ENCODE measurements around the gene KLF11.
A peak's percentile ranks its signal among the peaks of the same experiment; 100 is the strongest.

The KLF11 gene

DNA sequence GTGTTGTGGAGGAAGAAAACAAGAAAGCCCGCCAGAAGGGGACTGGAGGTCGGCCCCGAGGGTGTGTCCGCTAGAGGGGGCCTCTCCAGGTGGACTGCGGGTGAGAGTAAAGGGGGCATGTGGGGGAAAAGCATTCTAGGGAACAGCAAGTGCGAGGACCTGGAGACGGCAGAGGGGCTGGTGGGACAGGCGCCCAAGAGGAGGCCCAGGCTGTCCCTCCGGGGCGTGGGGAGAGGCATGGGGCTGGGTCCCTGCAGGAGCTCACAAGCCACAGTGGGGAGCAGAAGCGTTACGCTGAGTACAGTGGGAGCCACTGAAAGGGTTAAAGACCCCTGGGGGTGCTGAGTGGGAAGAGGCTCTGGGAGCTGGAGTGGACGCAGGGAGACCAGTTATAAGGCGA, 1.6 kb upstream of the KLF11 start:
- DNase-seq (ENCODE audit: low read depth in 1 of 2, low spot score in 1 of 2) = no peak

DNA sequence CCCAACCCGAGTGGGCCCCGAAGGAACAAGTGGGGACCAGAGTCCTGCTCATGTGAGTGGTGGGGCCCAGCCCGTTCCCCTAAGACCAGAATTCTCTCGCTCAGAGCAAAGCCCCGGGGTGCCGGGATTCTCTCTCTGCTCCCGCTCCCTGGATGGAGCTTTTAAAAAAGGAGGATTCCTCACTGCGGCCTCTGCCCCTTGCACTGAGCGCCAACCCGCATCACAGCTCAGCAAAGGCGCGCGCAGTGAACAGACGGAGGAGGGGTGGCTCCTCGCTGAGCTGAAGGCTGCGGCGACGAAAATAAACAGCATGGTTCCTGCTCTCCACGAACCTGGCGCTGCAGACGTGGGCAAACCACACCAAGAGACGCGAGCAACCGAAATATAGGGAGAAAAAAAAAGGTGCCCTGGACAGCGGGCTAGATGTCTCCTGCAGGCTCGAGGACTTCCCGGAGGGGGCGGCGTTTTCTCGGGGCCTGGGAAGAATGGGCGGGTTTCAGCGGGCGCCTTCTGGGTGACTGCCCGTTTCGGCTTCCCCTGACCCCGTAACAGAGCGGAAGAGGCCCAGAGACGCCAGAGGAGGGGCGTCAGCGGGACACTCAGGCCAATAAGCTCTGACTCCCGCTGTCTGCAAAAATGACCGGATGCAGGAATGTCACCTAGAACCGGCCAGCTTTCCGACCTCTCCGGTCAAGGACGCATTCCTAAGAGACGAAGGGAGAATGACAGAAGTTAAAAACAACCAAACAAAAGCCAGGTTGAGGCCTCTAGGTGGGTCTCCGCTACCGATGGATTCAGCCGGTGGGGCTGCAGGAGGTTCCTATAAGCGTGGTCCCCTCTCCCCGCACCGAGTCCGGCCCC, 819 bp upstream of the KLF11 start:
- peak; percentile 10 to 21 for DNase-seq (ENCODE audit: low read depth in 1 of 2, low spot score in 1 of 2)

DNA sequence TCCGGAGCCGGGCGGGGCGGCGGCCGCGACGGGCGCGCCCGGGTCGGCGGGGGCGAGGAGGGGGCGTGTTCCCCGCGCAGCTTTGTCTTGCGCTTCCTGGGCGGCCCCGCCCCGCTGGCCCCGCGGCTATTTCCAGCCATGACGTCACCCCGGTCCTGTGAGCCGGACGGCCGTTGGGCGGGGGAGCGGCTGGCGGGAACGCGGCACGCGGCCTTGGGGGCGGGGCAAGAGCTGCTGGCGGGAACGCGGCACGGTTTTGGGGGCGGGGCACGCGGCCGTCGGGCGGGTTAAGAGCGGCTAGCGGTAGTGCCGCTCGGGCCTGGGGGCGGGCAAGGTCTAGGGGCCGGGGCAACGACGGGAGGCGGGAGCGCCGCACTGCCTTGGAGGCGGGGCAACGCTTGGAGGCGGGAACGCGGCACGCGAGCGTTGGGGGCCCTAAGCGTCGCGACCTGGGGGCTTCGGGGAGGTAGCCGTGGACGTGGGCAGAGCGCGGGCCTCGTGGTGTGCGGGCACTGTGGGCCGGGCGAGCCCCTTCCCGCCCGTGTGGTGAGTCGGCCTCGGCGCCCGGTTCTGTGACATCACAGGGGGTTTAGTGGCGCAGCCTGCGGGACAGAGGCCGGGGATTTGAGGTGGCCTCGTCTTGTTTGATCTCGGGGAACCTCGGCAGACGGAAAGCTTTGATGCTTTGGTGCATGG, 704 bp downstream of the KLF11 start:
- DNase-seq (ENCODE audit: low read depth in 1 of 2, low spot score in 1 of 2) = peak; percentile 76 to 96

DNA sequence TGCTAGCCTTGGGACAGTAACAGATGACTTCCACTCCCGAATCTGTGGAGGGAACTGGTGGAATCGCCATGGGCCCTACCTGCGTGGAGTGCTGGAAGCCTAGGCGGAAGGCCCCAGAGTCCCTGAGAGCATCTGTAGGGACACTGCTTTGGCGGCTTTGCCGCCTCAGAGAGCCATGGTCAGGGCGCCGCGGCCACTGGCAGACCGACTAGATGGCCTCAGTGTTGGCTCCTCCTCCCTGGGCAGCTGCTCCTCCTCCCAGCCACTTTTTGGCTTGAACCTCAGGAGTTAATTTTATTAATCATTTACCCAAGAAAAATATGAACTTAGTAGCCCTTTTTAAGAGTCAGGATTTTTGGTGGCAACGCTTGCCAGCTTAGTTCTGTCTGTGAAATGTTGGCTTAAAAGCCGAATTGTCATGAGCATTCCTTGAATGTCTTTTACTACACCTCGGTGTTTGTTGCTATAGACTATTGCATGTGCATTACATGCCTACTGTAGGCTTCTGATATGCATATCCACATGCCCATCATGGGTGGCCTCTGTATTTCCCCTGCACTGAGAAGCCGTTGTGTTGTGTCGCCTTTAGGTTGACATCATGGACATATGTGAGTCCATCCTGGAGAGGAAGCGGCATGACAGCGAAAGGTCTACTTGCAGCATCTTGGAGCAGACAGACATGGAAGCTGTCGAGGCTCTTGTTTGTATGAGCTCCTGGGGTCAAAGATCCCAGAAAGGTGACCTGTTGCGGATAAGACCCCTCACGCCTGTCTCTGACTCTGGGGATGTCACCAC, 2.4 kb downstream of the KLF11 start:
- DNase-seq (ENCODE audit: low read depth in 1 of 2, low spot score in 1 of 2) = no peak

GRCh38 chr2:10046931-10047330, 3.6 kb downstream of the KLF11 start:
- no peak for DNase-seq (ENCODE audit: low read depth in 1 of 2, low spot score in 1 of 2)

GRCh38 chr2:10047616-10048500, 4.5 kb downstream of the KLF11 start:
- DNase-seq (ENCODE audit: low read depth in 1 of 2, low spot score in 1 of 2) = no peak

DNA sequence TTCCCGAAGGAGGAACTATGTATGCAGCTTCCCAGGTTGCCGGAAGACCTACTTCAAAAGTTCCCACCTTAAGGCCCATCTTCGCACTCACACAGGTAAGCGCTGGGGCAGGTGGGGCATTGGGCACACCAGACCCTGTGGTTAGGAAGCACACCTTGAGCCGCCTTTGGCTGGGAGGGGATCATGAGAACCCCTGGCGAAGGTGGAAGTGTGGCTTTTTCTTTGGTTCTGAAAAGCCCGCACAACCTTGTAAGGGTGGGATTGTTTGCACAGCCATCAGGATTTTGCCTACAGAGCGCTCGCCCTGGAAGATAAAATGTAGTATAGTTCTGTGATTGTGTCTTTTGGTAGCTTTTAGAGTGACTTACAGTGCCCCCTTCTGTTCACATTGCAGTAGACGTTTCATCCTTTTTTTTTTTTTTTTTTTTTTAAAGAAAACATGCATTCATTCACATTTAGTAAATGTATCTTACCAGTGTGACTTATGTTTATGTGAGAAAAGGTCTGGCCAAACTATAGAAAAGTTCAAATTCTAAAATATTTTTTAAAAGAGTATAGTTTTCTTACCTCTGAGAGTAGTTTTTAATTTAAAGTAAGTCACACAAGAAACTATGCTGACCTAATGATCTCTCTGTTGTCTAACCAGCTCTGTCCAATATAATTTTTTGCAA, 5.3 kb downstream of the KLF11 start:
- DNase-seq (ENCODE audit: low read depth in 1 of 2, low spot score in 1 of 2) = no peak

DNA sequence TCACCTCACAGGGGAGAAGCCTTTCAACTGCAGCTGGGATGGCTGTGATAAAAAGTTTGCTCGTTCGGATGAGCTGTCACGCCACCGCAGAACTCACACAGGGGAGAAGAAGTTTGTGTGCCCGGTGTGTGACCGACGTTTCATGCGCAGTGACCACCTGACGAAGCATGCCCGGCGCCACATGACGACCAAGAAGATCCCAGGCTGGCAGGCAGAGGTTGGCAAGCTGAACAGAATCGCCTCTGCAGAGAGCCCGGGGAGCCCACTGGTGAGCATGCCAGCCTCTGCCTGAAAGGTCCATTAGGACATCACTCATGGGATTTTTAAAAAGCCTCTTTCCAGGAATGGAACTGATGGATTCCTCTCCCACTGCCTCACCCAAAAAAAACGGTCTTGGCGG, 8.9 kb downstream of the KLF11 start:
- no peak for DNase-seq (ENCODE audit: low read depth in 1 of 2, low spot score in 1 of 2)

DNA sequence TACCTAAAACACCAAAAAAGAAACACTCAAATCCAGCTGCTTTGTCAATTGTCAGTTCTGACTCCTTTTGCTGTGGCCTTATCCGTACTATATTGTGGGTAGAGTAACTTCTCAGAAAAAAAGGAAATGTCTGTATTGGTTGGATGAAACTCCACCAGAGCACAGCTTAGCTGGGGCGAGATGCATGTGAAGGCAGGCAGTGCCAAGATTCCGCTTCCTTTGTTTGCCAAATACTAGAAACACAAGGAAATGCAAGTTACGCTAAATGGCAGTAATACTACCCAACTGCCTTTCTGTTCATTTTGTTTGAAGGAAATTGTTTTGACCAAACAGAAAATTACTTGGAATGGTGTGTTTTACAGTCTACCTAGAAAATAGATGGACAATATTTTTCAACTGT, 10.0 kb downstream of the KLF11 start:
- DNase-seq (ENCODE audit: low read depth in 1 of 2, low spot score in 1 of 2) = no peak

GRCh38 chr2:10054424-10054823, 11.1 kb downstream of the KLF11 start:
- DNase-seq (ENCODE audit: low read depth in 1 of 2, low spot score in 1 of 2) = no peak

DNA sequence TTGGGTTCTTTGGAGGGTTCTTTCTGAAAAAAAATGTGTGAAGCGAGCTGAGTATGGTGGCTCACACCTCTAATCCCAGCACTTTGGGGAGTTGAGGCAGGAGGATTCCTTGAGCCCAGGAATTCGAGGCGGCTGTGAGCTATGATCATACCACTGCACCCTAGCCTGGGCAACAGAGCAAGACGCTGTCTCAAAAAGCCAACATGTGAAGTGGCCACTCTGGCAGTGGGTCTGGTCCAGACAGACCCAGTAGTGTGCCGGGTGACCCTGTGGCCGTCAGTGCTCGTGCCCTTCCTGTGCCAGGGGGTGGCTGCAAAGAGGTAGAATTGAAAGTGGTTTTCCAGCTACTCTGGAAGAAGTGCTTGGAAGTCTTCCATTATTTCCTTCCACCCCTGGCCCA, 11.6 kb downstream of the KLF11 start:
- no peak for DNase-seq (ENCODE audit: low read depth in 1 of 2, low spot score in 1 of 2)

GRCh38 chr2:10056439-10056838, 13.1 kb downstream of the KLF11 start:
- DNase-seq (ENCODE audit: low read depth in 1 of 2, low spot score in 1 of 2) = no peak

DNA sequence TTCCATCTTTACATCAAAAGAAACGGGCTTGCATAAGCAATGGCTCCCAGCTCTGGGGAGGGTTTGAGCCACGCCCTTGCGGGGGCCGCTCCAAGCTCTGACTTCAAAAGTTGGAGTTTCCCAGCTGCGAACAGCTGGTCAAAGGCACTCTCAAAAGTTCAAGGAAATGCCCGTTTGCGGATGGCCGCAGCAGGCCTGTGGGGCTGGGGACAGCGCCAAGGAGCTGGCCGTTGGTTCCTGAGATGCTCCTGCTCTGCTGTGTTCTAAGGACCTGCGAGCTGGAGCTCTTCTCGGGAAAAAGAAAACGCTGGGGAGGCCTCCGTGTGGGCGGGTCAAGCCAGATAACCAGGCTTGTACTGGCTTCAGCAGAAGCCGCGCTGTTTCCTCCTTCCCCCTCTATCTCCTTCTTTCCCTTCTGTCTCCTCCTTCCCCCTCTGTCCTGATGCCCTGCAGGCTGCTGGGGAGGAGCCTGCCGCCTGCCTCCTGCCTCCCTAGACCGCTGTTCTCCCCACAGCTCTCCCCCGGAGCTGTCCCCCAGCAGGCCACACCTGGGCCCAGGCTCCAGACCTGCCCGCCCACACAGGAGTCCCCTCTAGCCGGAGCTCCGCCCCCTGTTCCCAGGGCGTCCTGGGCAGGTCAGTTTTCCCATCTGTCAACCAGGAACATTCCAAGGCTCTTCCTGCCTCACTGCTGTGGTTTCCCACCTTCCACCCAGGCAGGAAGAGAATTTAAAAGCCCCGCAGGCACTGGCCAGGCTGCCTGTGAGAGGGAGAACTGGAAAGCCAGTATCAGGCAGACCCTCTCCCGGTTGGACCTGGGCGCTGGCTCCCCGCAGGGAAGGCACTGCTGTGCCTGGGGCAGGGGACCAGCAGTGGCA, 14.1 kb downstream of the KLF11 start:
- no peak for DNase-seq (ENCODE audit: low read depth in 1 of 2, low spot score in 1 of 2)

DNA sequence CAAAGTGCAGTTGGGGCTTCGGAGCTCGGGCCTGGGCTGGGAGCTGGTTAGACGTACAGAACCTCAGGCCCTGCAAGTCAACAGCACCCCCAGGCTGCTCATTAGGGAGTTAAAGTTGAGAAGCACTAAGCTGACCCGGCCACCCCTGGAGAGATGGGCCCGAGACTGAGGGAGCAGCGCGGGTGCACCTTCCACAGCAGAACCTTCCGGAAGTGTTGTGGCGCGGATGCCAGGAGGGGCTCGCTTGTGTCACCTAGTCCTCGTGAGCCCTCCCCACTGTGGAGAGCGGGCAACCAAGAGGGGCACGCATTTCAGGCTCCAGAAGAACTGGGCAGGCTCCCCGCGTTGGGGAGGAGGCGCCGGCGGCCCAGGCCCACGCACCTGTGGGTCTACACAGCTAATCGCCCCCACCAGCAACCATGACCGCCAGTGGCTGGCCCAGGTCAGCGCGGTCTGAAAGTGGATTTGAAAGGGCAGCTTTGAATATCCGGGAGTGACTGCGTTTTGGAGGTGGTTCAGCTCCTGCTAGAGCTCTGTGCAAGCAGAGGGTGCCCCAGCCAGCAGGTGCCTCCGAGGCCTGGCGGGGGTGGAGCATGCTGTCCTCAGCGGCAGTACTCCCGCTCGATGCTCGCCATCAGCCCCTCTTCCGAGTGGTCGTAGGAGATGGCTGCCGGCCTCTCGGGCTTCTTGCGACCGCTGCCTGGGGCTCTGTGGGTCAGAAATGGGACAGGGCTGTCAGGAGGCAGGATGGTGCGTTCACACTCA, 15.1 kb downstream of the KLF11 start:
- DNase-seq (ENCODE audit: low read depth in 1 of 2, low spot score in 1 of 2) = no peak

DNA sequence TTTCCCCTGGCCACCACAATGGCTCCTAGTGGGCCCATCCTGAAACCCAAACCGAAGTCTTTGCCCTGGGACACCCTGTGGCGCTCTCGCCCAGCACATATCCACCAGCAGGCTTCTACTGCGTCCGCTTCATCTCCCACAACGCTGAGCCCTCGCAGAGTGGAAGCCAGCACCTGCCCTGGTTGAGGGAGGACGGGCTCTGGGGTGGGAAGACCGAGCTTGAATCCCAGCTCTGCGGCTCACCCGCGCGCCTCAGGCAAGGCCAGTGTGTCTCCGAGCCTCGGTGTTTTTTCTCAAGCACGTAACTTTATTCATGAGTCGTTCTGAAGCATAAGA, 15.6 kb downstream of the KLF11 start:
- DNase-seq (ENCODE audit: low read depth in 1 of 2, low spot score in 1 of 2) = no peak

- no peak for DNase-seq (ENCODE audit: low read depth in 1 of 2, low spot score in 1 of 2)
Observed at GRCh38 chr2:10059552-10060335, 16.4 kb downstream of the KLF11 start.

GRCh38 chr2:10061221-10061925, 18.0 kb downstream of the KLF11 start:
- no peak for DNase-seq (ENCODE audit: low read depth in 1 of 2, low spot score in 1 of 2)
